Stimulated activated CD8-positive, alpha-beta memory T cell treated with anti-CD3 and anti-CD28 coated beads, Interleukin-4, amount 100 ng/mL, for 48 hours (primary cell): Measurements from ENCODE around the gene ATP2B3.
A peak's percentile ranks its signal among the peaks of the same experiment; 100 is the strongest.
"Not testable (repeated sequence)": the region's sequence is repeated elsewhere in the genome, so short reads cannot be mapped to it uniquely, and the experiment has no call there.

ENCODE experiments used
- DNase-seq: peaks from one replicate; pipeline ENCODE4 v3.0.0-alpha.2; 2020

ATP2B3 gene

GRCh38 chrX:153598541-153599191 lies 81.2 kb downstream of the ATP2B3 start, which contains the start of gene CCNQ:
Gene CCNQ, minus strand, starts transcription at chrX:153599139. Its CDS starts 66 bp downstream, at chrX:153599073.
- DNase-seq = peak; percentile 31

- DNase-seq = peak; percentile 87
Observed at GRCh38 chrX:153599192-153600031, 82.0 kb downstream of the ATP2B3 start.

- peak; percentile 28 for DNase-seq
Observed at GRCh38 chrX:153600032-153600373, 82.6 kb downstream of the ATP2B3 start.

- DNase-seq = no peak
Observed at GRCh38 chrX:153600921-153601320, 83.5 kb downstream of the ATP2B3 start.

- DNase-seq = no peak
Observed at GRCh38 chrX:153601511-153602110, 84.2 kb downstream of the ATP2B3 start.

GRCh38 chrX:153602601-153603000 lies 85.2 kb downstream of the ATP2B3 start:
- no peak for DNase-seq

GRCh38 chrX:153603131-153603656 lies 85.8 kb downstream of the ATP2B3 start:
- DNase-seq = no peak

- not testable (repeated sequence) for DNase-seq
Observed at GRCh38 chrX:153604666-153605380, 87.4 kb downstream of the ATP2B3 start.

GRCh38 chrX:153606503-153606902 lies 89.1 kb downstream of the ATP2B3 start:
- DNase-seq = no peak

- no peak for DNase-seq
Observed at GRCh38 chrX:153608376-153608775, 90.9 kb downstream of the ATP2B3 start.

GRCh38 chrX:153608806-153609205 lies 91.4 kb downstream of the ATP2B3 start:
- no peak for DNase-seq

- peak; percentile 85 for DNase-seq
Observed at GRCh38 chrX:153609917-153610835, 92.7 kb downstream of the ATP2B3 start.

GRCh38 chrX:153610836-153611213 lies 93.4 kb downstream of the ATP2B3 start:
- no peak for DNase-seq

- DNase-seq = no peak
Observed at GRCh38 chrX:153611298-153612095, 94.1 kb downstream of the ATP2B3 start.

- no peak for DNase-seq
Observed at GRCh38 chrX:153612413-153612812, 95.0 kb downstream of the ATP2B3 start.

- no peak for DNase-seq
Observed at GRCh38 chrX:153614818-153615217, 97.4 kb downstream of the ATP2B3 start.

- no peak for DNase-seq
Observed at GRCh38 chrX:153620576-153620975, 103.1 kb downstream of the ATP2B3 start.

GRCh38 chrX:153621949-153622598 lies 104.6 kb downstream of the ATP2B3 start:
- DNase-seq = no peak

GRCh38 chrX:153622661-153623309 lies 105.3 kb downstream of the ATP2B3 start:
- no peak for DNase-seq
